ENCODE data around the gene TLCD4.

DNA sequence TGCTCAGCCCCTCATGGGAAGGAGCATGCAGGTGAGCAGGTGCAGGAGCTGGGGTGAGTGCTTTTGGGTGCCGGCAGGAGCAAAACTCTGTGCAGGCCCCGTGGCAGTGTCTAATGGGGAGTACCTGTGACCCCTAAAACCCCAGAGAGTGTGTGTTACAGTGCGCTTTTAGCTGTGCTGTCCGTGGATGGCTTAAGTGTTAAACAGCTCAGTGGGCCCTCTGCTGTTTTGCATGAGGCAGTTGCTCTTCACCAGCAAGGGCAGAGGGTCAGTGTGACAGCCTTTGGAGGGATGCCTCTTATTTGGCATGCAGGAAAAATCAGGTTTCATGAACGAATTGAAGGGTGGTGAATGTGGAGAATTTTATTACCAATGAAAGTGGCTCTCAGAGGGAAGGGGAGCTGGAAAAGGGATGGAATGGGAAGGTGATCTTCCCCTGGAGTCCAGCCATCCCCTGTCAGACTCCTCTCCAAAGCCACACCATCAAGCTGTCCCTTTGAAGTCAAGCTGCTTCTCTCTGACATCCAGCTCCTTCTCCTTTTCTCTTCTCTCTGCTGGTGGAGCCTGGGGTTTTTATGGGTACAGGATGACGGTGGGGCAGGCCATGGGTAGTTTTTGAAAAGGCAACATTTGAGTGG is 27.4 kb upstream of the TLCD4 start:
- no peak for TF ChIP-seq CTCF (optimal IDR thresholded peaks at IDR 0.05 in 1 of 3, IDR thresholded peaks at IDR 0.05 in 1 of 3, conservative IDR thresholded peaks at IDR 0.05 in 1 of 3; ENCODE audit: extremely low read depth in 1 of 3, insufficient read depth in 2 of 3, low read length in 3 of 3)
- TF ChIP-seq EZH2 (IDR thresholded peaks at IDR 0.05; ENCODE audit: low read length): no peak

Measured in keratinocyte (primary cell).